Brain microvascular endothelial cell (primary cell): ENCODE measurements around the gene STRN4.

ENCODE experiments used
- DNase-seq: peaks from one replicate; pipeline ENCODE4 v3.0.0-alpha.2; 2020
- H3K27ac ChIP-seq: fragments of 250-450 bp; sonication (Bioruptor Pico); 2 replicates; pipeline ENCODE4 v1.5.1; 2020; ENCODE audit warnings: mild to moderate bottlenecking, moderate library complexity
- H3K27me3 ChIP-seq: fragments of 250-450 bp; sonication (Bioruptor Pico); replicated peaks from 2 replicates; pipeline ENCODE4 v1.5.1; 2020; ENCODE audit warnings: mild to moderate bottlenecking
- H3K36me3 ChIP-seq: fragments of 250-450 bp; sonication (Bioruptor Pico); replicated peaks from 2 replicates; pipeline ENCODE4 v1.5.1; 2020; ENCODE audit warnings: mild to moderate bottlenecking
- H3K4me3 ChIP-seq: 2 replicates; pipeline ENCODE4 v1.5.1; 2011; ENCODE audit warnings: low read depth, mild to moderate bottlenecking, control low read depth, low read length, moderate library complexity
- CTCF ChIP-seq: IDR thresholded peaks from 2 replicates; pipeline ENCODE4 v1.5.1; 2011; ENCODE audit warnings: low read depth, mild to moderate bottlenecking, moderate library complexity, low read length, control low read depth, inconsistent platforms; ENCODE audit errors: missing control alignments
- in situ Hi-C: cut with HindIII; loops from 2 replicates; pipeline ENCODE4 v1.10.0; 2017; ENCODE audit warnings: low sequenced_read_pairs, low pct_ligation_motif_present

The STRN4 gene

GRCh38 chr19:46730187-46730586, 16.1 kb downstream of the STRN4 start:
- no peak overlapping the region for H3K4me3 ChIP-seq
- H3K27me3 ChIP-seq: no peaks in the 10 kb centered on the region
- peak overlapping the region; percentile 86 for H3K27ac ChIP-seq
- no peak for DNase-seq
- peaks cover 76% of the 10 kb centered on the region for H3K36me3 ChIP-seq
- no peak for TF ChIP-seq CTCF
- in situ Hi-C loops: no loop called here

- in situ Hi-C loops: no loop called here
- DNase-seq: no peak
- Histone ChIP-seq H3K4me3 (no peak overlapping the region), H3K27me3 (no peaks in the 10 kb centered on the region), H3K27ac (peak overlapping the region; percentile 86), H3K36me3 (peaks cover 78% of the 10 kb centered on the region)
- TF ChIP-seq CTCF: no peak
These were observed 16.6 kb downstream of the STRN4 start for GRCh38 chr19:46729696-46730095.

GRCh38 chr19:46728693-46729339, 17.4 kb downstream of the STRN4 start:
- DNase-seq: peak; percentile 43
- H3K4me3 ChIP-seq: no peak overlapping the region
- peaks cover 81% of the 10 kb centered on the region for H3K36me3 ChIP-seq
- in situ Hi-C loops: no loop called here
- peak; percentile 98 for TF ChIP-seq CTCF
- no peaks in the 10 kb centered on the region for H3K27me3 ChIP-seq
- no peak overlapping the region for H3K27ac ChIP-seq

- no peak for DNase-seq
- Histone ChIP-seq H3K27ac (no peak overlapping the region), H3K4me3 (no peak overlapping the region), H3K27me3 (no peaks in the 10 kb centered on the region), H3K36me3 (peaks cover 83% of the 10 kb centered on the region)
- no peak for TF ChIP-seq CTCF
- in situ Hi-C loops: no loop called here
These were observed 18.0 kb downstream of the STRN4 start for GRCh38 chr19:46728208-46728607.

GRCh38 chr19:46727757-46728156, 18.5 kb downstream of the STRN4 start:
- H3K27me3 ChIP-seq: no peaks in the 10 kb centered on the region
- H3K27ac ChIP-seq: no peak overlapping the region
- H3K36me3 ChIP-seq: peaks cover 83% of the 10 kb centered on the region
- no peak for DNase-seq
- in situ Hi-C loops: no loop called here
- H3K4me3 ChIP-seq: no peak overlapping the region
- no peak for TF ChIP-seq CTCF

GRCh38 chr19:46726971-46727501, 19.2 kb downstream of the STRN4 start:
- H3K36me3 ChIP-seq: peaks cover 83% of the 10 kb centered on the region
- no peaks in the 10 kb centered on the region for H3K27me3 ChIP-seq
- no peak overlapping the region for H3K4me3 ChIP-seq
- no peak for DNase-seq
- no peak for TF ChIP-seq CTCF
- H3K27ac ChIP-seq: no peak overlapping the region
- in situ Hi-C loops: no loop called here
